Loucy (cell line): ENCODE measurements around the gene CDK8.

Source experiments
- EZH2phosphoT487 ChIP-seq: fragments of 200-600 bp; IDR thresholded peaks from 2 replicates; pipeline ENCODE4 v1.6.1; 2018; ENCODE audit warnings: antibody characterized with exemption, mild to moderate bottlenecking, moderate library complexity, borderline replicate concordance
- TF ChIP-seq, protein P1 (sequence below): fragments of 200-600 bp; sonication (generic); conservative IDR thresholded peaks from 2 replicates; pipeline ENCODE4 v1.5.1; 2014; ENCODE audit warnings: mild to moderate bottlenecking, antibody characterized with exemption, low read length

GRCh38 chr13:26377038-26377437 is 123.1 kb downstream of the CDK8 start:
- TF ChIP-seq, protein P1, sequence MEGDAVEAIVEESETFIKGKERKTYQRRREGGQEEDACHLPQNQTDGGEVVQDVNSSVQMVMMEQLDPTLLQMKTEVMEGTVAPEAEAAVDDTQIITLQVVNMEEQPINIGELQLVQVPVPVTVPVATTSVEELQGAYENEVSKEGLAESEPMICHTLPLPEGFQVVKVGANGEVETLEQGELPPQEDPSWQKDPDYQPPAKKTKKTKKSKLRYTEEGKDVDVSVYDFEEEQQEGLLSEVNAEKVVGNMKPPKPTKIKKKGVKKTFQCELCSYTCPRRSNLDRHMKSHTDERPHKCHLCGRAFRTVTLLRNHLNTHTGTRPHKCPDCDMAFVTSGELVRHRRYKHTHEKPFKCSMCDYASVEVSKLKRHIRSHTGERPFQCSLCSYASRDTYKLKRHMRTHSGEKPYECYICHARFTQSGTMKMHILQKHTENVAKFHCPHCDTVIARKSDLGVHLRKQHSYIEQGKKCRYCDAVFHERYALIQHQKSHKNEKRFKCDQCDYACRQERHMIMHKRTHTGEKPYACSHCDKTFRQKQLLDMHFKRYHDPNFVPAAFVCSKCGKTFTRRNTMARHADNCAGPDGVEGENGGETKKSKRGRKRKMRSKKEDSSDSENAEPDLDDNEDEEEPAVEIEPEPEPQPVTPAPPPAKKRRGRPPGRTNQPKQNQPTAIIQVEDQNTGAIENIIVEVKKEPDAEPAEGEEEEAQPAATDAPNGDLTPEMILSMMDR = peak; percentile 76
- no peak for TF ChIP-seq EZH2phosphoT487
